Naive B cell (primary cell): ENCODE data around the gene DDX11. TPM values are rescaled to one million over a fixed set of nuclear protein-coding genes. Genes with fewer than 3 reads are reported as not detected.
"Not testable (repeated sequence)": the region's sequence is repeated elsewhere in the genome, so short reads cannot be mapped to it uniquely, and the experiment has no call there.

Experiments
- ATAC-seq, 2 donors: fragments of 150-1000 bp; cut with Tn5 transposase; 2 replicates each; pipeline ENCODE4 v1.10.0; 2021; ENCODE audit warnings: low read depth in 2 of 2, mild to moderate bottlenecking in 2 of 2, moderate library complexity in 2 of 2
- DNase-seq: peaks from one replicate; pipeline ENCODE4 v3.0.0; 2022
- H3K27ac Mint-ChIP-seq, 6 donors: one replicate each; pipeline ENCODE4 v1.8.0; 2020 to 2022; ENCODE audit warnings: mild to moderate bottlenecking in 6 of 6, mixed read lengths in 6 of 6, moderate library complexity in 5 of 6, inconsistent platforms in 2 of 6
- H3K27me3 Mint-ChIP-seq, 3 donors: one replicate each; pipeline ENCODE4 v1.8.0; 2021 to 2022; ENCODE audit warnings: mixed read lengths in 3 of 3, mild to moderate bottlenecking in 1 of 3
- H3K36me3 Mint-ChIP-seq, 2 donors: one replicate each; pipeline ENCODE4 v1.8.0; 2020 to 2022; ENCODE audit warnings: mixed read lengths in 2 of 2, inconsistent platforms in 1 of 2, mild to moderate bottlenecking in 1 of 2
- H3K4me1 Mint-ChIP-seq, 3 donors: one replicate each; pipeline ENCODE4 v1.8.0; 2020 to 2022; ENCODE audit warnings: mixed read lengths in 3 of 3, inconsistent platforms in 1 of 3, mild to moderate bottlenecking in 1 of 3, moderate library complexity in 1 of 3
- H3K4me3 Mint-ChIP-seq, 8 donors: one replicate each; pipeline ENCODE4 v1.8.0; 2020 to 2022; ENCODE audit warnings: mild to moderate bottlenecking in 8 of 8, mixed read lengths in 8 of 8, moderate library complexity in 8 of 8, inconsistent platforms in 2 of 8
- H3K9me3 Mint-ChIP-seq, 7 donors: one replicate each; pipeline ENCODE4 v1.8.0; 2020 to 2022; ENCODE audit warnings: mixed read lengths in 7 of 7, mild to moderate bottlenecking in 5 of 7, inconsistent platforms in 2 of 7, moderate library complexity in 1 of 7
- polyA plus RNA-seq, 6 donors: library from polyadenylated mRNA; unstranded; fragments of 300-500 nt; fragmentation: Illumina TruSeq; gene quantifications; one replicate each; pipeline ENCODE4 v1.2.3, GENCODE V29; 2021; ENCODE audit warnings: low read depth in 6 of 6

DDX11 gene
- polyA plus RNA-seq, 6 donors from 2014 or later = 2.6 to 30.8 (median 12.2) TPM

DNA sequence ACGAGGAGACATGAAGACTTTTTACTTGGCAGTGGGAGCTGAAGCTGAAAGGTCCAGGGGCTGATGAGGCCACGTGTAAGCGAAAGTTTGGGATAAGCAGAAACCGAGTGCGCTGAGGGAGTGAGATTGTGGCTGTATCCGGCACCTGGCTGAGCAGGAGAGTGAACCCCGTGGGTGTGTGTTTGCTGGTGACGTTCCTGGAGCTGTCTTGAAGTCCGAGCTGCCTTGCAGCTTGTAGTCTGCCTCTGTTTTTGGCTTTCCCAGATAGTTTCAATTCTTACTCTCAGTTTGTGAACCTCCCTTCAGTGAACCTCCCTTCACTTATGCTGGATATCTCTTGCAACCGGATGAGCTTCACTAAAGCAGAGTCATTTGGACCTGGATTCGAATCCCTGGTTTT is 2.5 kb downstream of the DDX11 start:
- H3K27ac Mint-ChIP-seq = not testable (repeated sequence)

DNA sequence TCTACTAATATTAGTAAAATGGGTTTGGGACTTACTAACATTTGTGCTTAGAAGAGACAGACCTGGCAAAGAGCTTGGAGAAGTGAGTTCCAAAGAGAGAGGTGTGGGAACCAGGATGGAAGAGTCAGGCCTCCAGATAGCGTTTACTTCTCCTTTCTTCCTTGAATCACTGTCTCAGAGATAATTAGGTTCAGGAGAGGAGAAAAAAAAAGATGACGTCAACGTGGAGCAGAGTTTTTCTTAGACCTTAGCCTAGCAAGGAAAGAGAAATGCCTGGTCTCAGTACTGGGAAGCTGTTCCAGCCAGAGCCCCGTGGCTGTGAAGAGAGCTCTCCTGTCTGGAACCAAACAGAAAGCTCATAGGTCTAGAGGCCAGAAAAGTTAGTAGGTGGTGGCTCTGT is 3.4 kb downstream of the DDX11 start:
- DNase-seq, H3K27me3 Mint-ChIP-seq: not testable (repeated sequence)

More for the DNA sequence above, 2.5 kb downstream of the DDX11 start:
- not testable (repeated sequence) for H3K27me3 Mint-ChIP-seq, DNase-seq, H3K9me3 Mint-ChIP-seq, ATAC-seq
- Mint-ChIP-seq H3K4me1 (peaks cover 20 to 37% (median 21%) of the 10 kb centered on the region in 3 donors), H3K4me3 (peak overlapping the region in 1 of 8 donors; percentile 63), H3K36me3 (peaks cover 0 to 17% of the 10 kb centered on the region in 2 donors)

DNA sequence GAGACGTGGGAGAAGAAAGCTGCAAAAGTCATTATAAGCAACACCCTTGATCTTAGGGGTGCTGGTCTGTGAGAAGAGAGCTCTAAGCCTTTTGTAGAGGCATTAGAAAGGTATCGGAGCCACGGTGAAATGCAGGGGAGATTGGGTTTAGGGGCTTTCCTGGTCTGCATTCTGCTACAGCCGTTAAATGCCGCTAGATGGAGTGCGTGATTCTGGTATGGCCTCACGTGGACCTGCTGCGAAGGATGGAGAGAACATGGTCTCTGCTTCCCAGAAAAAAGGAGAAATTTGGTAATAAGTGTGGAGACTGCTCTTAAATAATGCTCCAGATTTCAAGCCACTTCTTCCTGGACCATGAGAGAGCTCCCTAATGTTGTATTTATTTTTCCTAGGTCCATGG is 4.3 kb downstream of the DDX11 start:
- not testable (repeated sequence) for H3K4me3 Mint-ChIP-seq, ATAC-seq, DNase-seq, H3K9me3 Mint-ChIP-seq, H3K27me3 Mint-ChIP-seq
- Mint-ChIP-seq H3K27ac (peak overlapping the region in 1 of 6 donors; percentile 38), H3K36me3 (peaks cover 0 to 19% of the 10 kb centered on the region in 2 donors), H3K4me1 (peaks cover 17 to 36% (median 18%) of the 10 kb centered on the region in 3 donors)

More for the DNA sequence above, 3.4 kb downstream of the DDX11 start:
- H3K4me3 Mint-ChIP-seq = peak overlapping the region in 1 of 8 donors; percentile 63
- H3K27ac Mint-ChIP-seq, ATAC-seq, H3K9me3 Mint-ChIP-seq: not testable (repeated sequence)
- H3K4me1 Mint-ChIP-seq = peaks cover 20 to 38% (median 21%) of the 10 kb centered on the region in 3 donors
- H3K36me3 Mint-ChIP-seq = peaks cover 0 to 19% of the 10 kb centered on the region in 2 donors

DNA sequence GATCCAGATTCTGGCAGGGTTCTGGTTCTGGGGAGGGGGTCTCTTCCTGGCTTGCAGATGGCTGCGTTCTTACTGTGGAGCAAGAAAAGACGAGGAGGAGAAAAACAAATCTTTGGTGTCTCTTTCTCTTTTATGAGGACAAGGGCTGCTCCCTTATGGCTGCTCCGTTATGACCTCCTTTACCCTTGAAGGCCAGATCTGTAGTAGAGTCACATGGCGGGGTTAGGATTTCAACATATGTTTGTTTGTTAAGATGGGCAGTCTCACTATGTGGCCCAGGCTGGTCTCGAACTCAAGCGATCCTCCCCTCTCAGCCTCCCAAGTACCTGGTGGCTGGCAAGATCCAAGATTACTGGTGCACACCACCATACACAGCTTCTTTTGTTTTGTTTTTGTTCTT is 5.8 kb downstream of the DDX11 start:
- not testable (repeated sequence) for ATAC-seq, H3K4me3 Mint-ChIP-seq, H3K27me3 Mint-ChIP-seq, H3K27ac Mint-ChIP-seq, H3K9me3 Mint-ChIP-seq, DNase-seq
- Mint-ChIP-seq H3K4me1 (peaks cover 3 to 30% (median 10%) of the 10 kb centered on the region in 3 donors), H3K36me3 (peaks cover 0 to 26% of the 10 kb centered on the region in 2 donors)

DNA sequence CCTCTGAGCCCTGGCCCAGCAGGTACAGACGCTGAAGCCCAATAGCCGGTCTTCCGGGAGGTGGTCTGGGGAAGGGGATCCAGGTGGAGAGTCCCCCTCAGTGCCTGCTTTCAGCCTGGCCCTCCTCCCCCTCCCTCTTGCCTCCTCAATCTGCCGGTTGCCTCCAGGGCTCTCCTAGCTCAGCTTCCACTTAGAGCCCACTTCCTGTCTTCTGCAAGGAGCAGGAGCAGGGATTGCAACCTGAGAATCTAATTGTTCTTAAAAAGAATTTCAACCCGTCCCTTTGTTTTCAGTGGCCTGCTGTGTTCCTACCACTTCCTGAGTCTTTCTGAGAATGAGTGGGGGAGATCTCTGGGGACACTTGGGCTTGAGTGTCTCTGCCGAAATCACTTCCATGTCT is 6.6 kb downstream of the DDX11 start:
- H3K4me3 Mint-ChIP-seq = not testable (repeated sequence)

DNA sequence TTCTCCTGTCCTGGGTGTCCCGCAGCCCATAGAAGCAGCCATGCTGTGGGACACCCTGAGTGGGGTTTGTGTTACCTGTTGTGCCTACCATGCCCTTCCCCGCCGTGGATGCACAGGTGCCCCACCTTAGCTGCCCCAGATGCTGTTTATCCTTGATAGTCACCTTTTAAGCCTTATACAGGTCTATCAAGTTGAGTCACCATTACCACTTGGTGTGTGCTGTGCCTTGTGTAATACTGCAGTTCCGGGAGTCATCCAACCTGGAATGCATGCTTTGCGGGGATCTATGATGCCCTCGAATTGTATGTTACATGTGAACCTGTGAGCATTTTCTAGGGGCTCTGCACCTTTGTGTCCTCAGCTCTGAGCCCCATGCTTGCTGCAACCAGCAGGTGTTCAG is 7.6 kb downstream of the DDX11 start:
- ATAC-seq, H3K9me3 Mint-ChIP-seq, H3K27me3 Mint-ChIP-seq, DNase-seq: not testable (repeated sequence)
- Mint-ChIP-seq H3K4me1 (peaks cover 0 to 21% (median 0%) of the 10 kb centered on the region in 3 donors), H3K27ac (peak overlapping the region in 1 of 6 donors; percentile 33), H3K36me3 (peaks cover 0 to 34% of the 10 kb centered on the region in 2 donors), H3K4me3 (peak overlapping the region in 1 of 8 donors; percentile 21)

More for the DNA sequence above, 6.6 kb downstream of the DDX11 start:
- H3K27ac Mint-ChIP-seq, DNase-seq, H3K27me3 Mint-ChIP-seq, ATAC-seq, H3K9me3 Mint-ChIP-seq: not testable (repeated sequence)
- H3K36me3 Mint-ChIP-seq = peaks cover 0 to 34% of the 10 kb centered on the region in 2 donors
- H3K4me1 Mint-ChIP-seq = peaks cover 0 to 25% (median 5%) of the 10 kb centered on the region in 3 donors

DNA sequence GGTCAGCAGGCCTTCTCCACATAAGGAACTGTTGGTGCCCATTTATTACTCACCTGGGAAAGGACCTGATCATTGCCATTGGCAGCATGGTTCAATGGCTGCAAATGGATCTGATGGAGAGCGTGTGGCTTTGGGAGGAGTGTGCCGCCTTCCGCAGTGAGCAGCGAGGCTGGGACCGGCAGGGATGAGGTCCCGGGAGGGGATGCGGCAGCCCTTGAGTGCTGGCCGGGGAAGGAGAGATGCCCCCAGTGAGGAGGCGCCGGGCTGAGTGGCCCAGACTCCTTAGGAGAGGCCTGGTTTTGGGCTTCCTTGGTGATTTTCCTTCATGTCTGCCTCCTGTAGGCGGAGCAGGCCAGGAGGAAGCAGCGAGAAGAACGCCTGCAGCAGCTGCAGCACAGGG is 10.6 kb downstream of the DDX11 start:
- peaks cover 0 to 12% (median 0%) of the 10 kb centered on the region in 3 donors for H3K4me1 Mint-ChIP-seq
- peaks cover under 1 to 33% of the 10 kb centered on the region in 2 donors for H3K36me3 Mint-ChIP-seq
- DNase-seq, H3K27ac Mint-ChIP-seq, H3K9me3 Mint-ChIP-seq, H3K4me3 Mint-ChIP-seq, ATAC-seq, H3K27me3 Mint-ChIP-seq: not testable (repeated sequence)

DNA sequence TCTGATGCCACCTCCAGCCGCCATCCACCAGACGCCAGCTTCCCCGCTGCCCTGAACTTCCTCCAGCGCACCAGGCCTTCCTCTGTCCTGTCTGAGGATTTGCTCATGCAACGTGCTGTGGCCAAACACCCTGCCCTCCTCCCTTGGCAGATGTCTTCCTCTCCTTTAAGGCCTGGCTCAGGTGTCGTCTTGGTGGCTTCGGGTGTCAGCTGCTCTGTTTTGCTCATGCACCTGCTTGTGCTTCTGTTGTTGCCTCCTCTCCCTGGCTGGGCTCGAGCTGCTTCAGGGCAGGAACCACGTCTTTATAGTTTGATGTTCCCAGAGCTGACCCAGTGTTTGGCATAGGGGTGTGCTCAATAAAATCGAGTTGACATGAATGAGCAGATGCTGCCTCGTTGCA is 12.4 kb downstream of the DDX11 start:
- not testable (repeated sequence) for H3K27me3 Mint-ChIP-seq, H3K4me1 Mint-ChIP-seq, ATAC-seq, H3K27ac Mint-ChIP-seq, H3K9me3 Mint-ChIP-seq, DNase-seq, H3K4me3 Mint-ChIP-seq
- H3K36me3 Mint-ChIP-seq = peaks cover 4 to 25% of the 10 kb centered on the region in 2 donors

DNA sequence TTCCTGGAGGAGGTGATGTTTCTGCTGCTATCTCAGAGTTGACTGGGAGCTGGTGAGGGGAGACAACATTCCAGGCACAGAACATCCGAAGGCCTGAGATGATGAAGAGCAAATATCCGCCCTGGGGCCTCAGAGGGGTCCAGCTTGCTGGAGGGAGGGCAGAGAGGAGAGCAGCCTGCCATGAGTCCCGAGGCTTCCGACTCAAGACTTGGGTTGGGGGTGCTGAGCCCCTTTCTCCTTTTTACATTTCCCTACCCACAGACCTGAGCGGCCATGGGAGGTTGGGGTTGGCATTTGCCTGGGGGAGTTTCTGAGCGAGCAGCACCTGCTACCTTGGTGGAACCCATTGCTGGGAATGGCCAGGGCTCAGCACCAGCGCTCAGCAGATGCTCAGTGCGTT is 13.8 kb downstream of the DDX11 start:
- not testable (repeated sequence) for ATAC-seq, H3K4me3 Mint-ChIP-seq

DNA sequence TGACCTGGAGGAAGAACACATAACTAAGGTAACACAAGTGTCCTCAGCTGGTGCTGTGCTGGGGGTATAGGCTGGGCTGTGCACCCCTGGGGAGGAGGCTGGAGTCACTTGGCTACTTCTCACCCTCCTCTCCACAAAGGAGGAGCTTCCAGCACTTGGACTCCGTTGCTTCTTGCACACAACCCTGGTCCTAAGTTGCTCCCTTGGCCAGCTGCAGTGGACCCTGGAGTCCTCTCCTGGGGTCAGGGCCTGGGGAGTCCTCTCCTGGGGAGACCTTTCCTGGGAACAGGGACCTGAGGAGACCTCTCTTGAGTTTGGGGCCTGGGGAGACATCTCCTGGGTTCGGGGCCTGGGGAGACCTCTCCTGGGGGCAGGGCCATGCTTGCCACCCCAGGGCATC is 14.3 kb downstream of the DDX11 start:
- DNase-seq, H3K9me3 Mint-ChIP-seq, H3K27me3 Mint-ChIP-seq, H3K27ac Mint-ChIP-seq, ATAC-seq, H3K4me1 Mint-ChIP-seq, H3K4me3 Mint-ChIP-seq: not testable (repeated sequence)
- H3K36me3 Mint-ChIP-seq = peaks cover 4 to 22% of the 10 kb centered on the region in 2 donors

More for the DNA sequence above, 13.8 kb downstream of the DDX11 start:
- H3K4me1 Mint-ChIP-seq, DNase-seq, H3K27ac Mint-ChIP-seq, H3K9me3 Mint-ChIP-seq, H3K27me3 Mint-ChIP-seq: not testable (repeated sequence)
- H3K36me3 Mint-ChIP-seq = peaks cover 4 to 22% of the 10 kb centered on the region in 2 donors

DNA sequence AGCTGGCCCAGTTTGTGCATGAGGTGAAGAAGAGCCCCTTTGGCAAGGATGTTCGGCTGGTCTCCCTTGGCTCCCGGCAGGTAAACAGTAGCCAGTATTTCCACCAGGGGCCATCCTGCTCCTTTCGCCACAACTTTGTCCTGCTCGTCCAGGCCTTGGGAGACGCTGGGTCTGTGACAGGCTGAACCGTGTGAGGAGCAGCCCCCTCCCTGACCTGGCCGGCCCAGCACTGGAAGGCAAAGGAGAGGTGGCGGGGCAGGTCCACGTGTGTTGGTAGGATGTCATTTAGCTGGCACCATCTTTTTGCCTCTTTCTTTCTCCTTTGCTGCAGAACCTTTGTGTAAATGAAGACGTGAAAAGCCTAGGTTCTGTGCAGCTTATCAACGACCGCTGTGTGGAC is 15.4 kb downstream of the DDX11 start:
- no peaks in the 10 kb centered on the region for H3K27me3 Mint-ChIP-seq
- no peaks in the 10 kb centered on the region for H3K9me3 Mint-ChIP-seq
- H3K27ac Mint-ChIP-seq = peak overlapping the region in 1 of 6 donors; percentile 63
- H3K4me1 Mint-ChIP-seq = no peaks in the 10 kb centered on the region
- no peak for DNase-seq
- ATAC-seq = no peak
- peaks cover 4 to 19% of the 10 kb centered on the region in 2 donors for H3K36me3 Mint-ChIP-seq
- no peak overlapping the region for H3K4me3 Mint-ChIP-seq

DNA sequence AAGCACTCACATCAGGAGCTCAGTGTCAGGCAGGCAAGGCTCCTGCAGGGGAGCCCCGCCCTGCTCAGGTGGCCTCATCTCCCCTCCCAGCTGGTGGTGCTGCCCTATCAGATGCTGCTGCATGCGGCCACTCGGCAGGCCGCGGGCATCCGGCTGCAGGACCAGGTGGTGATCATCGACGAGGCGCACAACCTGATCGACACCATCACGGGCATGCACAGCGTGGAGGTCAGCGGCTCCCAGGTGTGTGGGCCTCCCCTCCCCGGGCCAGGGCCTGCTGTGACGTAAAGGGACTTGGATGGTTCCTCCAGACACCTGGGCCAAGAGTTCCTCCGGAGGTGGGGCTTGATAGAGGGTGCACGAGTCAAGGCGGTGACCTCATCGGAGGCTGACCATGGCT is 18.0 kb downstream of the DDX11 start:
- H3K27ac Mint-ChIP-seq, H3K4me1 Mint-ChIP-seq, H3K27me3 Mint-ChIP-seq, H3K4me3 Mint-ChIP-seq, ATAC-seq, H3K9me3 Mint-ChIP-seq, DNase-seq: not testable (repeated sequence)
- peaks cover 4 to 20% of the 10 kb centered on the region in 2 donors for H3K36me3 Mint-ChIP-seq

DNA sequence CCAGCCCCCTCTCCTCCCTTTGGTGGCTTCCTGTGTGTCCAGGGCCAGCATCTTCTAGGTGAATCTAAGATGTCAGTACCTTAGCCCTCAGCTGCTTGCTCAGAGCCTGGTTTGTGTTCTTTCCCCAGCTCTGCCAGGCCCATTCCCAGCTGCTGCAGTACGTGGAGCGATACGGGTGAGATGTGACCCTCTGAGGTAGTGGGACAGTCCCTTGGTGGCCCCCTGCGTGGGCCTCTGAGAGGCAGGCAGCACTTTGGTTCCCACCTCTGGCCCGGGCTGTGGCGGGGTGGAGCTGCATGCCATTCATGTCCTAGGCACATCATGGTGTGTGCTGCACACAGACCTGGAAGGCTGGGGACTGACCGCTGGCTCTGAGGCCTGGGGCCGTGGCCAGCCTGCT is 19.1 kb downstream of the DDX11 start:
- H3K4me1 Mint-ChIP-seq, H3K9me3 Mint-ChIP-seq, ATAC-seq, DNase-seq, H3K27ac Mint-ChIP-seq, H3K4me3 Mint-ChIP-seq, H3K27me3 Mint-ChIP-seq: not testable (repeated sequence)
- peaks cover 4 to 20% of the 10 kb centered on the region in 2 donors for H3K36me3 Mint-ChIP-seq

DNA sequence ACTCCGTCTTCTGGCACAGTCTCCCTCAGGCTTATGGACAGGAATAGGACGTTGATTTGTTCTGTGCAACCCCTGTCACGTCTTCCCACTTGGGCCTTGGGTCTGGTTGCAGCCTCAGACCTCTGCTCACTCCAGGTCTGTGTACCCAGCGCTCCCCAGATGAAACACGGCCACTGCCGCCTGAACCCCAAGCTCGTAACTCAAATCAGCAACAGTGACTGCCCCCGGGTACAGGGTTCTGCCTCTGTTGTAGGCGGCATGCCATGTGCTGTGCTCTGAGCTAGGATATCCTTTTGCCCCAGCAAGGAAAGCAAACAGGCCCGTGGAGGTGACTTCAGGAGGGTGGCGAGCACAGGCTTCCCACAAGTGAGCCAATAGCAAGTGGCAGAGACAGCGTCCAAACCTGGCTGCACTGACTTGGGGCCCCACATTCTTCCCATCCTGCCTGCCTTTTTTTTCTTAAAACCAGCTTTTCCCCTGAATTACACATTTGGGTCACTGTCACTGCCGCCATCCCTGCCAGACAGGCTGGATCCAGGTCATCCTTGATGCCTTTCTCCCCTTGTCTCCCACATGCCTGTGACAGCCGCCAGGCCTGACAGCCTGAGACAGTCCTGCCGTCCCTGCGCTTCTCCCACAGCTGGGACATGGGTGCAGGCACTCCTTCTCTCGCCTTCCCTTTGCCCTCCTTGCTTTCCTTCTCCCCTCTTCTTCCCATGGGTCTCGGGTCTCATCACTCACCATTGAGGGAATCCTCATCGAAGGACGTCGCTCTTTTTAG is 21.6 kb downstream of the DDX11 start:
- H3K4me3 Mint-ChIP-seq, H3K9me3 Mint-ChIP-seq, ATAC-seq, H3K27me3 Mint-ChIP-seq, H3K4me1 Mint-ChIP-seq, DNase-seq: not testable (repeated sequence)
- Mint-ChIP-seq H3K27ac (peak overlapping the region in 1 of 6 donors; percentile 46), H3K36me3 (peaks cover 0 to 16% of the 10 kb centered on the region in 2 donors)
